ENCODE data around the gene RPA1.

GRCh38 chr17:1942666-1943435, 113.0 kb downstream of the RPA1 start:
- TF ChIP-seq CTCF (conservative IDR thresholded peaks at IDR 0.05) = no peak
- TF ChIP-seq EZH2 (IDR thresholded peaks at IDR 0.05; ENCODE audit: low read depth) = no peak

Measured in PC-9 (cell line).